ENCODE measurements around the gene NHS.

GRCh38 chrX:17550011-17550410 is 175.0 kb downstream of the NHS start:
- TF ChIP-seq CTCF (IDR thresholded peaks at IDR 0.05) = no peak
- TF ChIP-seq POLR2A (IDR thresholded peaks at IDR 0.05) = no peak
